Osteocyte (in vitro differentiated cells): ENCODE data around the gene XIRP2. TPM values are rescaled to one million over a fixed set of nuclear protein-coding genes. Genes with fewer than 3 reads are reported as not detected.

Source experiments
- DNase-seq: peaks from one replicate; pipeline ENCODE4 v3.0.0; 2021; ENCODE audit warnings: mixed read lengths; ENCODE audit not compliant: unreplicated experiment; ENCODE audit errors: extremely low spot score
- H3K27ac Mint-ChIP-seq: one replicate; pipeline ENCODE4 v1.8.0; 2021; ENCODE audit warnings: mild to moderate bottlenecking, mixed read lengths; ENCODE audit not compliant: unreplicated experiment
- H3K27me3 Mint-ChIP-seq: one replicate; pipeline ENCODE4 v1.8.0; 2021; ENCODE audit warnings: mixed read lengths; ENCODE audit not compliant: unreplicated experiment
- H3K36me3 Mint-ChIP-seq: one replicate; pipeline ENCODE4 v1.8.0; 2021; ENCODE audit warnings: mixed read lengths; ENCODE audit not compliant: unreplicated experiment
- H3K4me1 Mint-ChIP-seq: one replicate; pipeline ENCODE4 v1.8.0; 2021; ENCODE audit warnings: mixed read lengths; ENCODE audit not compliant: unreplicated experiment
- H3K4me3 Mint-ChIP-seq: one replicate; pipeline ENCODE4 v1.8.0; 2021; ENCODE audit warnings: mild to moderate bottlenecking, moderate library complexity, mixed read lengths; ENCODE audit not compliant: unreplicated experiment
- H3K9me3 Mint-ChIP-seq: one replicate; pipeline ENCODE4 v1.8.0; 2021; ENCODE audit warnings: mixed read lengths; ENCODE audit not compliant: unreplicated experiment
- CTCF ChIP-seq: fragments of 200-600 bp; sonication (generic); IDR thresholded peaks from 2 replicates; pipeline ENCODE4 v1.5.0; 2021; ENCODE audit warnings: antibody characterized with exemption, mild to moderate bottlenecking, moderate library complexity
- total RNA-seq: library from RNA; stranded (reverse); gene quantifications from 2 replicates; pipeline ENCODE4 v1.2.1, GENCODE V29; 2021

XIRP2 gene
- total RNA-seq, 1 donor from 2014 or later = 0.08 TPM

DNA sequence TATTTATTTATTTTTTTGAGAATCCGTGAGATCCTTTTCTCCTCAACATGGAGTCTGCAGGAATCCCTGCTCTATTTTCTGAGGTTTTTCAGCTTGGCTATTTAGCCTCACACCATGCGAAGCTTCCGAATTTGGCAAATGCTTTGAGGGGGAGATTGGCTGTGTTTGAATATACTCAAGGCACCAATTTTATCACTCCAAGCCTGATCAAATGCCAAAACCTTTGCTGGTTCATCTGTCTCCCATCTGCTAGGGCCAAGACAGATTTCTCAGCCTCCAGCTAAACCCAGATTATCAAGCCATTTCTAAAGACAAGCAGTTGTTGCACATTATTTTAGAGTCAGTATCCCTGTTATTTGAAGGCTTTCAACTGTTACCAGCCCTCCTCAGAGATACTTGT is 295.7 kb downstream of the XIRP2 start:
- Mint-ChIP-seq H3K27me3 (no peaks in the 10 kb centered on the region), H3K9me3 (no peaks in the 10 kb centered on the region), H3K36me3 (no peaks in the 10 kb centered on the region), H3K4me1 (peaks cover 15% of the 10 kb centered on the region), H3K4me3 (no peak overlapping the region), H3K27ac (no peak overlapping the region)
- no peak for DNase-seq
- TF ChIP-seq CTCF = no peak

GRCh38 chr2:167186465-167186864 is 298.2 kb downstream of the XIRP2 start:
- H3K9me3 Mint-ChIP-seq = no peaks in the 10 kb centered on the region
- no peaks in the 10 kb centered on the region for H3K36me3 Mint-ChIP-seq
- no peak for TF ChIP-seq CTCF
- H3K27me3 Mint-ChIP-seq = no peaks in the 10 kb centered on the region
- no peak for DNase-seq
- H3K27ac Mint-ChIP-seq = no peak overlapping the region
- H3K4me3 Mint-ChIP-seq = no peak overlapping the region
- H3K4me1 Mint-ChIP-seq = peaks cover 21% of the 10 kb centered on the region

- Mint-ChIP-seq H3K9me3 (no peaks in the 10 kb centered on the region), H3K27me3 (no peaks in the 10 kb centered on the region), H3K4me3 (no peak overlapping the region), H3K4me1 (peaks cover 24% of the 10 kb centered on the region), H3K27ac (peak overlapping the region; percentile 12), H3K36me3 (no peaks in the 10 kb centered on the region)
- no peak for DNase-seq
- no peak for TF ChIP-seq CTCF
Observed at GRCh38 chr2:167187049-167187727, 298.9 kb downstream of the XIRP2 start.

DNA sequence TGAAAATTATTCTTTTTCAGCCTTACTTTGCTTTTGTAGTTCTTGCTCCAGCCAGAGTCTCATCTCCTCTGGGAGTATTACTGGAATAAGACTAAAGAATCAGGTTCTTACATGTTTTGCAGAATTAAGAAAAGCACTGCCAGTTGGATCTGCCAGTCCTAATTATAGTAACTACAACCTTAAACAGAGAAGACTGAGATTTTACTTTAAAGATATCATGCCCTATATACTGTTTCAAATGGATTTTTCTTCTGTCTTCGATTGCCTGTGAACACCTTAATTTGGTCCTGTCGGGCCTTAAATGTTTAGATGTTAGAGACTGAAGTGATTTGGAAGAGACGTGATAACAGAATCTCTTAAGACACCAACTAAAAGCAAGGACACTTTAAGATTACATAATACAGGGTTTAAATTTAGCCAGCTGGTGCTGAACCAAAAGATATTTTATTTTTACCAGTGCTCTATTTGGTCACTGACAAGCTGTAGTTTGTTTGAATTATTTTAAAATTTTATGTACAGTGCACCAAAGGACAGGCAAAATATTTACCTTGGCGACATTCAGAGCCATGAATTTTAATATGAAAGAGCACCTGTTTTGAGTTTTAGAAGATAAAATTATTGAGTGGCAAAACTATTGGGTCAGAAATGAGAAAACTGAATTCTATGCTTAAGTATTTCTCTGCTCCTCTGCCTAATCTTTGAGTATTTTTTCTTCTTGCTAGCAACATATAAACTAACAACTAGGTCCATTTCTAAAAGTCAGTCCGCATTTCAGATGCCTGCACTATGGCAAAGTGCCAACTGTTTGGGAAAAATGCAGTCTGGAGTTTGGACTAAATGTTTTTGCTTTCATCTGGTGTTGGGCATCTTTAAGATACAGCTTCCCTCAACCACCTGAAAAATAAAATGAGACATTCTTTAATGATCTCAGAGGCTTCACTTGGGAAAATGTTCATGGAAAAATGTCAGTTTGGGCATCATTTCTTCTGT is 300.0 kb downstream of the XIRP2 start:
- no peaks in the 10 kb centered on the region for H3K9me3 Mint-ChIP-seq
- TF ChIP-seq CTCF = no peak
- no peaks in the 10 kb centered on the region for H3K36me3 Mint-ChIP-seq
- H3K27me3 Mint-ChIP-seq = no peaks in the 10 kb centered on the region
- no peak overlapping the region for H3K4me3 Mint-ChIP-seq
- peak overlapping the region; percentile 58 for H3K27ac Mint-ChIP-seq
- peaks cover 24% of the 10 kb centered on the region for H3K4me1 Mint-ChIP-seq
- DNase-seq = no peak

DNA sequence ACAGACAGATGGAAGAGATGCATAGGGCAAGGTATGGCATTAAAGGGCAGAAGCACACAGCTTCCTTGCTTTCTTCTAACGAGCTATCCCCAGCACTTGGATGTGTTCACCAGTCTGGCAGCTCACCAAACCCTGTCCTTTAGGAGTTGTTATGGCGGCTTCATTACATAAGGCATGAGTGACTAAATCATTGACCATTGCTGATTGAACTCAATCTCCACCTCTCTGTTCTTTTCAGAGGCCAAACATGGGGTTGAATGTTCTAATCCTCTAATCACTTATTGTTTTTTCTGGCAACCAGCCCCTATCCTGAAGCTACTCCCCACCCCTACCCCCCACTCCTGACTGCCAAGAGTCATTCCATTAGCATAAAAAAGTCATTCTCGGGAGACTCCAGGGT is 301.8 kb downstream of the XIRP2 start:
- TF ChIP-seq CTCF = no peak
- no peak for DNase-seq
- Mint-ChIP-seq H3K36me3 (no peaks in the 10 kb centered on the region), H3K4me3 (no peak overlapping the region), H3K27ac (no peak overlapping the region), H3K27me3 (no peaks in the 10 kb centered on the region), H3K4me1 (peaks cover 24% of the 10 kb centered on the region), H3K9me3 (no peaks in the 10 kb centered on the region)
